Measurements from ENCODE around the gene SNRPN. TPM values are rescaled to one million over a fixed set of nuclear protein-coding genes. Genes with fewer than 3 reads are reported as not detected.
"Not testable (repeated sequence)": the region's sequence is repeated elsewhere in the genome, so short reads cannot be mapped to it uniquely, and the experiment has no call there.

SNRPN gene
- 10 to 100 TPM; 47.0 to 71.9 (median 67.3) TPM for total RNA-seq

DNA sequence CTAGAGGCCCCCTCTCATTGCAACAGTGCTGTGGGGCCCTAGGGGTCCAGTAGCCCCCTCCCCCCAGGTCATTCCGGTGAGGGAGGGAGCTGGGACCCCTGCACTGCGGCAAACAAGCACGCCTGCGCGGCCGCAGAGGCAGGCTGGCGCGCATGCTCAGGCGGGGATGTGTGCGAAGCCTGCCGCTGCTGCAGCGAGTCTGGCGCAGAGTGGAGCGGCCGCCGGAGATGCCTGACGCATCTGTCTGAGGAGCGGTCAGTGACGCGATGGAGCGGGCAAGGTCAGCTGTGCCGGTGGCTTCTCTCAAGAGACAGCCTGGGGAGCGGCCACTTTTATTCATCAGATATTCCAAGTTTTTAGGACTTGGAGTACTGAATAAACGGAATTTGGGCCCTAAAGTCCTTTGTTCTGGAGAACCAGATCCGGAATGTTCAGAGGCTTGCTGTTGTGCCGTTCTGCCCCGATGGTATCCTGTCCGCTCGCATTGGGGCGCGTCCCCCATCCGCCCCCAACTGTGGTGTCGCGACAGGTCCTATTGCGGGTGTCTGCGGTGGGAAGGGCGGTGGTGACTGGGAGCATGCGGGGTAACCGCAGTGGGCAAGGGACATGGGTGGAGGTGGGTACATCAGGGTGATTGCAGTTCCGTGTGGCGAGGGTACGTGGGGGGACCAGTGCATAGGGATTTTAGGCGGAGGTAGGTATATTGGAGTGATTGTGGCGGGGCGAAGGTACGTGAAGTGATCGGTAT, at the start of gene SNRPN, which contains the start of gene SNURF:
Gene SNRPN (plus strand): TSS at position 205 of the 748 bp plus-strand sequence. CDS start 19,467 bp downstream, outside the sequence.
Gene SNURF (plus strand): TSS at position 205 of the 748 bp plus-strand sequence. CDS start 62 bp downstream, at position 267.
- ATAC-seq (ENCODE audit: low FRiP score) = peak; percentile 73
- peak; percentile 35 for DNase-seq (ENCODE audit: low spot score)
- TF ChIP-seq, protein P1, sequence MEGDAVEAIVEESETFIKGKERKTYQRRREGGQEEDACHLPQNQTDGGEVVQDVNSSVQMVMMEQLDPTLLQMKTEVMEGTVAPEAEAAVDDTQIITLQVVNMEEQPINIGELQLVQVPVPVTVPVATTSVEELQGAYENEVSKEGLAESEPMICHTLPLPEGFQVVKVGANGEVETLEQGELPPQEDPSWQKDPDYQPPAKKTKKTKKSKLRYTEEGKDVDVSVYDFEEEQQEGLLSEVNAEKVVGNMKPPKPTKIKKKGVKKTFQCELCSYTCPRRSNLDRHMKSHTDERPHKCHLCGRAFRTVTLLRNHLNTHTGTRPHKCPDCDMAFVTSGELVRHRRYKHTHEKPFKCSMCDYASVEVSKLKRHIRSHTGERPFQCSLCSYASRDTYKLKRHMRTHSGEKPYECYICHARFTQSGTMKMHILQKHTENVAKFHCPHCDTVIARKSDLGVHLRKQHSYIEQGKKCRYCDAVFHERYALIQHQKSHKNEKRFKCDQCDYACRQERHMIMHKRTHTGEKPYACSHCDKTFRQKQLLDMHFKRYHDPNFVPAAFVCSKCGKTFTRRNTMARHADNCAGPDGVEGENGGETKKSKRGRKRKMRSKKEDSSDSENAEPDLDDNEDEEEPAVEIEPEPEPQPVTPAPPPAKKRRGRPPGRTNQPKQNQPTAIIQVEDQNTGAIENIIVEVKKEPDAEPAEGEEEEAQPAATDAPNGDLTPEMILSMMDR (IDR thresholded peaks at IDR 0.05) = no peak

DNA sequence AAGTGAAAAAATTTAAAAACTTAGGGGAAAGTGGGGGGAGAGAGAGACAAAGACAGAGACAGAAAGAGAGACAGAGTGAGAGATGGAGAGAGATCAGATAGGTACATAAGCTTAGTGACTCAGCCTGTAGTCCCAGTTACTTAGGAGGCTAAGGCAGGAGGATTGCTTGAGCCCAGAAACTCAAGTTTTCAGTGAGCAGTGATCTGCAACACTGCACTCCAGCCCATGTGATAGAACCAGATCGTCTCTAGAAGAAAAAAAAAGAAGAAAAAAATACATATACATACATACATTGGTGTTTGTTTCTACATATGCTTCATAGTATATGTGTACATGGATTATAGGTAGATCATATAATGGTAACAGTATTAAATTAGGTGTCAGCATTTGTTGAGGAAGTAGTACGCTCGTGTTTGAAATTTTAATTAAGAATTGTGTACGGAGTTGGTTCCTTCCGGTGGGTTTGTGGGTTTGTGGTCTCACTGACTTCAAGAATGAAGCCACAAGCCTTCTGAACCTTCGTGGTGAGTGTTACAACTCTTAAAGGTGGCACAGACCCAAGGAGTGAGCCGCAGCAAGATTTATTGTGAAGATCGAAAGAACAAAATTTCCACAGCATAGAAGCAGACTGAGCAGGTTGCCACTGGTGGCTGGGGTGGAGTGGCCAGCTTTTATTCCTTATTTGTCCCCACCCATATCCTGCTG, 38.3 kb upstream of the SNRPN start:
- DNase-seq (ENCODE audit: low spot score) (no peak), ATAC-seq (ENCODE audit: low FRiP score) (no peak)
- TF ChIP-seq, protein P1 (IDR thresholded peaks at IDR 0.05) = no peak

DNA sequence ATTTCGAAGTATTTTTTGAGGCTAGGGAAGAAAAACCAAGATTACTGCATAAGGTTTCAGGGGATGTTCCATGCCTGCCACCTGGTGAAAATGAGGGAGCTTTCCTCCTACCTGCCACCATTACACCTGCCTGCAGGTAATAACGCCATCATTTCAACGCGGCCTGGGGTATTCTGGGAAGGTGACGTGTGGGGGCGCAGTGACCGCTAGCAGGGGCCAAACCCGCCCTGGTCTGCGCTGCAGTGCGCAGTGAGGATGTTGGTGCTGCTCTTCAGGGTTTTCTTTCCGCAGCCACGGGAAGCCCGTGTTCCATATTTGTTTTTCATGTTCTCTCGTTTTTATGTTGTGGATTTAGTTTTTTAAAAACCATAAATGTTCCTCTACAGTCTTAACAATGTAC, 37.4 kb upstream of the SNRPN start:
- TF ChIP-seq, protein P1 (IDR thresholded peaks at IDR 0.05) = no peak
- ATAC-seq (ENCODE audit: low FRiP score) (no peak), DNase-seq (ENCODE audit: low spot score) (no peak)

DNA sequence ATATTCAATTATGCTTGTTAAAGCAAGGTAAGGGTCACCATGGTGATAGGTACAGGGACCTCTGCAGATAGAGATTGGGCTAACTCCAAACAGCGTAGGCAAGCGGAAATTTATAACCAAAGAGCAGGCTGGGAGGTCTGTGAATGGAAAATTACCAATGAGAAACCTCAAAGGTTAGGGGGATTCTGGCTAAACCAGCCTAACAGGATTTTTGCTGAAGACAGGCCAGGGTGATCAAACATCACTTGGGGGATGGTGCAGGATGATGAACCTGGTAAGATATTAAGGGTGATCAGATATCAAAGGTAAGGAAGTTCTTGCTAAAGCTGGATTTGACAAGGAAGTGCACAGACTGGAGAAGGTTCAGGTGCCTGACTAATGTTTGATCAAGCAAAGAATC, 35.3 kb upstream of the SNRPN start:
- TF ChIP-seq, protein P1 (IDR thresholded peaks at IDR 0.05) = no peak
- DNase-seq (ENCODE audit: low spot score) (no peak), ATAC-seq (ENCODE audit: low FRiP score) (no peak)

DNA sequence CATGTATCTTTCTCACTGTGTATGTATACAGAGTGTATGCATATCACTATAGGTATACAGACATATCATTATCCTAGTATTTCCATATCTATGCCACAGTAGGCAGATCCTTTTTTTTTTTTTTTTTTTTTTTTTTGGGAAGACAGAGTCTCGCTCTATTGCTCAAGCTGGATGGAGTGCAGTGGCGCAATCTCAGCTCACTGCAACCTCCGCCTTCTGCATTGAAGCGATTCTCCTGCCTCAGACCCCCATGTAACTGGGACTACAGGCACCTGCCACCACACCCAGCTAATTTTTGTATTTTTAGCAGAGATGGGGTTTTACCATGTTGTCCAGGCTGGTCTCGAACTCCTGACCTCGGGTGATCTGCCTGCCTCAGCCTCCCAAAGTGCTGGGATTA, 32.0 kb upstream of the SNRPN start:
- not testable (repeated sequence) for DNase-seq (ENCODE audit: low spot score); ATAC-seq (ENCODE audit: low FRiP score)

DNA sequence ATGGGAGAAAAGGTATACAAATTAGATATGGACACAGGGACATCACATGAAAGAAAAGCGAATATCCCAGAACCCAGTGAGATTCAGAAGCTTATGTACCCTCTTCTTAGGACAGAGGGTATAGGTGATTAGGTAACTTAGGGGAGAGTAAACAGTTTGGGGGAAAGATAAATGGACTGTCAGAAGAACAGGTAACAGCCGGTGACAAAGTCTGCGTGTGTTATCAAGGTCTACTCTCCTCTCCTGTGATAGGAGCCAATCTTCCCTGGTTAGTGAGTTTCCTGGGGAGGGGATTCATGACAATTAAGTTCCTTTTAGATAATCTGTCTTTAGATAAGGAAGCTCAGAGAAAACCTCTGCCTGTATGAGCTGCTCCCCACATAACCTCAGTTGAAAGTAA, 30.6 kb upstream of the SNRPN start:
- ATAC-seq (ENCODE audit: low FRiP score) (no peak), DNase-seq (ENCODE audit: low spot score) (no peak)
- TF ChIP-seq, protein P1 (IDR thresholded peaks at IDR 0.05) = no peak

DNA sequence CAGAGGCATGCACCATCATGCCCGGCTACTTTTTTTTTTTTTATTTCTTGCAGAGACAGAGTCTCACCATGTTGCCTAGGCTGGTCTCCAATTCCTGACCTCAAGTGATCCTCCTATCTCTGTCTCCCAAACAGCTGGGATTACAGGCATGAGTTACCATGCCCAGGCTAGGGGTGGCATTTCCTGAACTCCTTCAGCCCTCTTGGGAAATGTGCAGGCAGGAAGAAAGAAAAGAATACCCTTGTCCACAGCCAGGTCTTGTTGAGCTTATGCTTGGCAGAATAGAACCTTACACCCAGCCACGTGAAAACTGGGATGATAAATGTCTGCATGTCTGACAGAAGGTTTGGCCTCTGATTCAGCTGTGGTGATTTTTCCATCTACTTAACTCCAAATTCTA, 30.2 kb upstream of the SNRPN start:
- ATAC-seq (ENCODE audit: low FRiP score) (no peak), DNase-seq (ENCODE audit: low spot score) (no peak)
- TF ChIP-seq, protein P1 (IDR thresholded peaks at IDR 0.05) = no peak

DNA sequence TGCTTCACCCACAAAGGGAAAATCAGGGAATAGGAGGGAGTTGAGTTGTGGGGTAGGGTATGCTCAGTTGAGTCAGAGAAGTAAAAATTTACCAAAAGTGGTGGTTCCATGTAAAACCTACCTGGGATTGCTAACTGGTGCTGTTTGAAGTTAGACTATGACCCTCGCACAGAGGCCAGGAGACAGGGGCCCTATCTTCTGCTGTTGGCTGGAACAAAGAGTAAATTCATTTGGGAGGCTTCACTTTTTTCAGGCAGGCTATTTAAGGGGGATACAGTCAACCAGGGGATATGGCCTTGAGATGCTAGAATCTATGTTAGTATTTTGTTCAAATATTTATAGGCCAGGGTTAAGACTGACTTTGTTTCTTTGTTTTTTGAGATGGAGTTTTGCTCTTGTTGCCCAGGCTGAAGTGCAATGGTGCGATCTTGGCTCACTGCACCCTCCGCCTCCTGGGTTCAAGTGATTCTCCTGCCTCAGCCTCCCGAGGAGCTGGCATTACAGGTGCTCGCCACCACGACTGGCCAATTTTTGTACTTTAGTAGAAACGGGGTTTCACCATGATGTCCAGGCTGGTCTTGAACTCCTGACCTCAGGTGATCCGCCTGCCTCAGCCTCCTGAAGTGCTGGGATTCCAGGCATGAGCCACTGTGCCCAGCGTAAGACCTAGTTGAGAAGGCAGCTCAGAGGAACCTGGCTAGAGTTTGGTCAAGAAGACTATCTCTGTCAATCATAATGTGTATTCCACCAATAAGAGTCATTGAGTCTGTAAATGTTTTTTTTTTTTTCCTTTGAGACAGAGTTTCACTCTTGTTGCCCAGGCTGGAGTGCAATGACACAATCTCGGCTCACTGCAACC, 22.7 kb upstream of the SNRPN start:
- not testable (repeated sequence) for DNase-seq (ENCODE audit: low spot score); ATAC-seq (ENCODE audit: low FRiP score)

Measured in omental fat pad (tissue), 4 donors.